ENCODE data around the gene SMIM33.

Gene SMIM33

DNA sequence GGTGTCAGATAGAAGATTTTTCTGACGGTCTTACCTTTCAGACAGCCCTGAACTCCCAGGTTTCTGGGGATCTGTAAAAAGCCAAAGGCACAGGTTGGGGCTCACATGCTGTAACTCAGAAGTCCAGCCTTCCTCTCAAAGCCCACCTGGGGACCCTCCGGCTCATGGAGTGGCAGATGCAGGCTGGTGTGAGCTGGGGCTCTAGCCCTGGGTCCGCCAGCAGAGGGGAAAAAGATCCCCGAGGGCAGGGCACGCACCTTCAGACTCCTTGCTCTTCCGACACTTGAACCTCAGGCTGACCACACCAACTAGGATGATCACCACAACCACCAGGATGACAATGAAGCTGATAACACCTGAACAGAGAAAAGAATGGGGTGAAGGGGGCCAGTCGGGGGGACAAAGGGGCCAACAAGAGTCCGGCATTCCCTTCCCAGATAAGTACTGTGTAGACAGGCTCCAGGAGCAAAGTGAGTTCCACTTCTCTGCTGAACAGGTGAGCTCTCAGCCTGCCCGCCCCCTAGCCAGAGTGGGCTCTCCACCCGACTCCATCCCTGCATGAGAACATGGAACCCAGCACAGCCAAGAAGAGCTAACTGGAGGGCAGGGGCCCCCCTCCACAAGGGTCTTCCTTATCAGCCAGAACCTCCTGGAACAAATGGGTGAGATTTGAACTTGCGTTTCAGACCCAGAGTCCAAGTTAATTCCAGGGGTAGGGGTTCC lies 16.1 kb upstream of the SMIM33 start:
- no peaks in the 10 kb centered on the region for H3K36me3 ChIP-seq
- H3K9me3 ChIP-seq (ENCODE audit: severe bottlenecking): no peaks in the 10 kb centered on the region
- no peak for TF ChIP-seq CTCF (IDR thresholded peaks at IDR 0.05; ENCODE audit: low read depth, low read length)
- no peak overlapping the region for H3K4me3 ChIP-seq (ENCODE audit: low read depth, low read length)
- no peak overlapping the region for H3K27ac ChIP-seq
- no peaks in the 10 kb centered on the region for H3K27me3 ChIP-seq (ENCODE audit: insufficient read depth, low read depth, severe bottlenecking)
- no peak for DNase-seq

- no peaks in the 10 kb centered on the region for H3K36me3 ChIP-seq
- TF ChIP-seq CTCF (IDR thresholded peaks at IDR 0.05; ENCODE audit: low read depth, low read length): no peak
- H3K4me3 ChIP-seq (ENCODE audit: low read depth, low read length): no peak overlapping the region
- H3K27me3 ChIP-seq (ENCODE audit: insufficient read depth, low read depth, severe bottlenecking): no peaks in the 10 kb centered on the region
- H3K9me3 ChIP-seq (ENCODE audit: severe bottlenecking): no peaks in the 10 kb centered on the region
- H3K27ac ChIP-seq: no peak overlapping the region
- DNase-seq: no peak
Measured at GRCh38 chr5:139456776-139457175, 14.0 kb upstream of the SMIM33 start.

DNA sequence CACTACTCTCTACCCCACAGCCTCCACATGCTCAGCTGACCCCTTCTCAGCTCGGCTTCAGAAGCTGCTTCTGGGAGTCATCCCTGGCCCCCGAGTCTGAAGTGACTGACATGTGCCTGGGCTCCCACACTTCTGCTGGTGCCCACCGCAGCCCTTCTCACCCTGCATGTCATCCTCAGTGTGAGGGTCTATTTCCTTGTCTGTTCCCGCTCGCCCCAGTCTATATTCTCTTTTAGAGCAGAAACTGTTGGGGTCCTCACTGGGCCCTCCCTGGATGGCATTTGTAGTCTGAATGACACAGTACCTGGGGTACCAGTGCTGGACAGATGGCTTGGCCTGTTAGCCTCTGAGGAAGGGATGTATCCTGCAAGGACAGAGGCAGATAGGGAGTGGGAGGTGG lies 13.6 kb upstream of the SMIM33 start:
- no peak for TF ChIP-seq CTCF (IDR thresholded peaks at IDR 0.05; ENCODE audit: low read depth, low read length)
- no peak for DNase-seq
- no peaks in the 10 kb centered on the region for H3K9me3 ChIP-seq (ENCODE audit: severe bottlenecking)
- no peak overlapping the region for H3K4me3 ChIP-seq (ENCODE audit: low read depth, low read length)
- no peaks in the 10 kb centered on the region for H3K36me3 ChIP-seq
- no peaks in the 10 kb centered on the region for H3K27me3 ChIP-seq (ENCODE audit: insufficient read depth, low read depth, severe bottlenecking)
- H3K27ac ChIP-seq: no peak overlapping the region

GRCh38 chr5:139457653-139458306 lies 13.0 kb upstream of the SMIM33 start:
- Histone ChIP-seq H3K4me3 (ENCODE audit: low read depth, low read length) (no peak overlapping the region), H3K36me3 (no peaks in the 10 kb centered on the region), H3K9me3 (ENCODE audit: severe bottlenecking) (no peaks in the 10 kb centered on the region), H3K27ac (no peak overlapping the region), H3K27me3 (ENCODE audit: insufficient read depth, low read depth, severe bottlenecking) (no peaks in the 10 kb centered on the region)
- TF ChIP-seq CTCF (IDR thresholded peaks at IDR 0.05; ENCODE audit: low read depth, low read length): no peak
- DNase-seq: no peak

DNA sequence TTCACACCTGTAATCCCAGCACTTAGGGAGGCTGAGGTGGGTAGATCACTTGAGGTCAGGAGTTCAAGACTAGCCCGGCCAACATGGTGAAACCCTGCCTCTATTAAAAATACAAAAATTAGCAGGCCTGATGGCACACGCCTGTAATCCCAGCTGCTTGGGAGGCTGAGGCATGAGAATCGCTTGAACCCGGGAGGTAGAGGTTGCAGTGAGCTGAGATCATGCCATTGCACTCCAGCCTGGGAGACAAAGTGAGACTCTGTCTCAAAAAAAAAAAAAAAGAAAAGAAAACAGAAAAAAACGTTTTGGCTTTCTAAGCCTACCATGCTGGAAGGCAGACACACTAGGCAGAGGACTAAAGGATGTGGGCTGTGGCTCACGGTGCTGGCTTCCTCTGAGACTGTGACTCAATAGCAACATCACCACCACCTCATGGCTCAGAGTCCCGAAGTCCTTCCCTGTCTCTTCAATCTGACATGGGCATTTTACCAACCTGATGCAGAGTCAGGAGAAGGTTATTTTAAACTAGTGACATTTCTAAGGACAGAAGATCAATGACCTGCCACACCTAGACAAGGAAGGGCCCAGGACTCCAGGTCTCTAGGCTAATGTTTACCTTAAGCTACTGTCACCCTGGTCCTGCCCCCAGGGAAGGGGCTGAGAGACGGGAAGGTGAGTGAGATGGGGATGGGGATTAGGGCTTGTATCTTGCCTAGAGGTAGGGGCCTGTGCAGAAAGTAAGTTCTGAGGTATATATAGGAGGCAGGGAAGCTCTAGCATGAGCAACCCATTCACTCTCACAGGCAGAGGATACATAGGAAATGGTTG lies 12.0 kb upstream of the SMIM33 start:
- Histone ChIP-seq H3K4me3 (ENCODE audit: low read depth, low read length) (no peak overlapping the region), H3K36me3 (no peaks in the 10 kb centered on the region), H3K27me3 (ENCODE audit: insufficient read depth, low read depth, severe bottlenecking) (no peaks in the 10 kb centered on the region), H3K27ac (no peak overlapping the region), H3K9me3 (ENCODE audit: severe bottlenecking) (no peaks in the 10 kb centered on the region)
- TF ChIP-seq CTCF (IDR thresholded peaks at IDR 0.05; ENCODE audit: low read depth, low read length): no peak
- DNase-seq: no peak
